Astrocyte (in vitro differentiated cells and primary cell): Measurements from ENCODE around the gene SIRT3.

Experiments
- CTCF ChIP-seq: IDR thresholded peaks from 2 replicates; pipeline ENCODE4 v1.5.1; 2011; ENCODE audit warnings: low read depth, mild to moderate bottlenecking, inconsistent platforms, low read length, moderate library complexity; ENCODE audit not compliant: insufficient read depth
- EZH2 ChIP-seq: IDR thresholded peaks from 2 replicates; pipeline ENCODE4 v1.6.1; 2012; ENCODE audit warnings: mild to moderate bottlenecking, low read length, inconsistent platforms; ENCODE audit not compliant: insufficient read depth

GRCh38 chr11:221539-221938 is 14.6 kb downstream of the SIRT3 start:
- no peak for TF ChIP-seq CTCF
- no peak for TF ChIP-seq EZH2
